WTC11 (cell line): Measurements from ENCODE around the gene TCP11L2.

Source experiments
- ATF1 ChIP-seq: sonication (generic); formaldehyde crosslinking; IDR thresholded peaks from 2 replicates; pipeline ENCODE4 v1.8.1; 2023; ENCODE audit warnings: mild to moderate bottlenecking, moderate library complexity, missing genetic modification reagents
- TF ChIP-seq, protein P1 (sequence below): sonication (generic); formaldehyde crosslinking; IDR thresholded peaks from 2 replicates; pipeline ENCODE4 v1.8.1; 2022; ENCODE audit warnings: mild to moderate bottlenecking, moderate library complexity, missing genetic modification reagents

DNA sequence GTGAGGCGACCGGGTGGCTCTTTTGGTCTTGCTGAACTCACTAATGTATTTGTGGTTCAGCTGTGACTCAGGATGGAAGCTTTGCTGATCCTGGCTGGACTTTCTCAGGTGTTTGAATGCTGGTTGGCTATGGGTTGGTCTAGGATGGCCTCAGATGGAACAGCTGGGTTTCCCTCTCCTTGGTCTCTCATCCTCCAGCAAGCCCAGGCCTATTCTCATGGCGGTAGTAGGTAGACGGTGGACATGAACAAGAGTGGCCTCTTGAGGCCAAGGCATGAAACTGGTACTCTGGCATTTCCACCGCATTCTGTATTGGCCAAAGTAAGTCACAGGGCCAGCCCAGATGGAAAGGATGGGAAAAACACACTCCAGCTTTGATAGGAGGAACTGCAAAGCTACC is 43.2 kb downstream of the TCP11L2 start:
- TF ChIP-seq ATF1 (CRISPR knock-in tag): no peak
- TF ChIP-seq, protein P1, sequence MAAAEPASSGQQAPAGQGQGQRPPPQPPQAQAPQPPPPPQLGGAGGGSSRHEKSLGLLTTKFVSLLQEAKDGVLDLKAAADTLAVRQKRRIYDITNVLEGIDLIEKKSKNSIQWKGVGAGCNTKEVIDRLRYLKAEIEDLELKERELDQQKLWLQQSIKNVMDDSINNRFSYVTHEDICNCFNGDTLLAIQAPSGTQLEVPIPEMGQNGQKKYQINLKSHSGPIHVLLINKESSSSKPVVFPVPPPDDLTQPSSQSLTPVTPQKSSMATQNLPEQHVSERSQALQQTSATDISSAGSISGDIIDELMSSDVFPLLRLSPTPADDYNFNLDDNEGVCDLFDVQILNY (CRISPR knock-in tag): no peak
